GM12878 (cell line): ENCODE data around the gene ASB15. TPM values are rescaled to one million over a fixed set of nuclear protein-coding genes. Genes with fewer than 3 reads are reported as not detected.

Experiments
- ATAC-seq: fragments of 200-7000 bp; cut with Tn5 transposase; 3 replicates; pipeline ENCODE4 v1.9.1; 2020; ENCODE audit warnings: mild to moderate bottlenecking, moderate library complexity
- BruUV-seq: library from RNA; stranded (reverse); fragments of 400-500 nt; replicated peaks from 2 replicates; lab custom pipeline; 2021; lab: Mats Ljungman, UMichigan
- CTCF ChIA-PET: fragments of 300-600 bp; sonication (Branson Sonifier 250); formaldehyde crosslinking; extraction: SDS; loops from one replicate; lab custom pipeline; 2021; ENCODE audit warnings: inconsistent platforms; lab: Yijun Ruan, JAX
- POLR2A ChIA-PET: fragments of 350-600 bp; formaldehyde crosslinking; extraction: SDS; loops from one replicate; lab custom pipeline; 2021; ENCODE audit warnings: inconsistent platforms; lab: Charles Lee
- RAD21 ChIA-PET: fragments of 300-600 bp; sonication (Branson Sonifier 250); formaldehyde crosslinking; loops from one replicate; lab custom pipeline; 2023; ENCODE audit warnings: antibody characterized with exemption; ENCODE audit not compliant: unreplicated experiment; lab: Charles Lee
- SMC1A ChIA-PET: fragments of 300-600 bp; sonication (Branson Sonifier 250); formaldehyde crosslinking; loops from one replicate; lab custom pipeline; 2023; ENCODE audit not compliant: unreplicated experiment, uncharacterized antibody; lab: Charles Lee
- DNase-seq: peaks from one replicate; pipeline ENCODE4 v3.0.0-alpha.2; 2011; ENCODE audit warnings: low read depth, low spot score
- FAIRE-seq: peaks from 3 replicates; lab custom pipeline; 2011; peaks lifted over from hg19 to GRCh38; lab: Jason Lieb, UNC
- H2AFZ ChIP-seq: 2 replicates; pipeline ENCODE4 v1.6.0; 2011; ENCODE audit warnings: low read depth, low read length, control low read depth; ENCODE audit not compliant: control insufficient read depth
- H3K27ac ChIP-seq: 2 replicates; pipeline ENCODE4 v1.5.1; 2011; ENCODE audit warnings: control low read depth; ENCODE audit not compliant: control insufficient read depth, insufficient read depth
- H3K27me3 ChIP-seq, 2 experiments: replicated peaks in 1 of 2; 2 replicates each; pipeline versions ENCODE4 v1.6.0 to v1.6.1; 2011; ENCODE audit warnings: low read length in 1 of 2; ENCODE audit not compliant: control insufficient read depth in 2 of 2, insufficient read depth in 2 of 2
- H3K36me3 ChIP-seq, 2 experiments: 2 replicates each; pipeline ENCODE4 v1.5.1; 2011; ENCODE audit warnings: low read length in 1 of 2; ENCODE audit not compliant: control insufficient read depth in 2 of 2, insufficient read depth in 2 of 2
- H3K4me1 ChIP-seq: 2 replicates; pipeline ENCODE4 v1.6.1; 2011; ENCODE audit warnings: mild to moderate bottlenecking, low read length, moderate library complexity, mixed read lengths; ENCODE audit not compliant: control insufficient read depth, insufficient read depth
- H3K4me2 ChIP-seq: 2 replicates; pipeline ENCODE4 v1.6.0; 2011; ENCODE audit warnings: control low read depth; ENCODE audit not compliant: control insufficient read depth, insufficient read depth
- H3K4me3 ChIP-seq: fragments of 200-600 bp; sonication (generic); 2 replicates; pipeline ENCODE4 v1.5.1; 2016
- H3K79me2 ChIP-seq: 2 replicates; pipeline ENCODE4 v1.6.0; 2011; ENCODE audit warnings: low read length; ENCODE audit not compliant: control insufficient read depth, insufficient read depth
- H3K9ac ChIP-seq: 2 replicates; pipeline ENCODE4 v1.8.0; 2011; ENCODE audit warnings: low read length, control low read depth, mixed read lengths; ENCODE audit not compliant: control insufficient read depth, insufficient read depth
- H3K9me3 ChIP-seq: replicated peaks from 3 replicates; pipeline ENCODE4 v1.5.1; 2011; ENCODE audit warnings: mild to moderate bottlenecking, low read length; ENCODE audit not compliant: control insufficient read depth, insufficient read depth
- H4K20me1 ChIP-seq: 2 replicates; pipeline ENCODE4 v1.6.0; 2011; ENCODE audit not compliant: control insufficient read depth, insufficient read depth
- ATF7 ChIP-seq: fragments of 450-650 bp; IDR thresholded peaks from 2 replicates; pipeline ENCODE4 v1.6.1; 2016; ENCODE audit warnings: low read depth, mild to moderate bottlenecking
- FOXM1 ChIP-seq: IDR thresholded peaks from 2 replicates; pipeline ENCODE4 v1.6.1; 2012; ENCODE audit warnings: low read depth, mild to moderate bottlenecking, inconsistent platforms, low read length, moderate library complexity
- KAT2A ChIP-seq: conservative IDR thresholded peaks from 2 replicates; pipeline ENCODE4 v1.6.1; 2011; ENCODE audit warnings: low read depth, low read length; ENCODE audit not compliant: control insufficient read depth
- LARP7 ChIP-seq: fragments of 450-650 bp; IDR thresholded peaks from 2 replicates; pipeline ENCODE4 v1.6.1; 2017; ENCODE audit warnings: mild to moderate bottlenecking
- MYC ChIP-seq: IDR thresholded peaks from 2 replicates; pipeline ENCODE4 v1.6.1; 2011; ENCODE audit warnings: mild to moderate bottlenecking, low read length, moderate library complexity, inconsistent platforms; ENCODE audit not compliant: insufficient read depth, insufficient replicate concordance, insufficient read length, severe bottlenecking
- NR2C1 ChIP-seq: fragments of 450-650 bp; IDR thresholded peaks from 2 replicates; pipeline ENCODE4 v1.6.1; 2017; ENCODE audit warnings: antibody characterized with exemption, mild to moderate bottlenecking, moderate library complexity
- POLR2AphosphoS2 ChIP-seq: IDR thresholded peaks from 2 replicates; pipeline ENCODE4 v1.6.1; 2011; ENCODE audit warnings: low read depth, mild to moderate bottlenecking, low read length, improper control_type of control experiment, moderate library complexity
- RBBP5 ChIP-seq: fragments of 200-600 bp; sonication (generic); conservative IDR thresholded peaks from 2 replicates; pipeline ENCODE4 v1.6.1; 2016
- SUPT20H ChIP-seq: IDR thresholded peaks from 2 replicates; pipeline ENCODE4 v1.6.1; 2011; ENCODE audit warnings: low read depth, mild to moderate bottlenecking, low read length, moderate library complexity, borderline replicate concordance; ENCODE audit not compliant: control insufficient read depth
- YBX1 ChIP-seq: fragments of 450-650 bp; IDR thresholded peaks from 2 replicates; pipeline ENCODE4 v1.6.1; 2016; ENCODE audit warnings: antibody characterized with exemption
- WGBS: methylation state at CpG from one replicate; pipeline ENCODE4 v1.1.6; 2016; ENCODE audit warnings: low lambda C conversion rate; ENCODE audit not compliant: insufficient replicate concordance, insufficient coverage; ENCODE audit errors: missing lambda C conversion rate; 5-methylcytosine and 5-hydroxymethylcytosine counted together
- in situ Hi-C: fragments of 300-500 bp; cut with MboI; formaldehyde crosslinking; loops from 9 replicates; pipeline ENCODE4 v1.14.3; 2018; ENCODE audit warnings: mixed read lengths
- intact Hi-C: fragments of 100-400 bp; cut with micrococcal nuclease; formaldehyde crosslinking; loops from one replicate; pipeline ENCODE4 v1.14.2; 2022; ENCODE audit not compliant: unreplicated experiment
- polyA plus RNA-seq, 11 experiments: library from polyadenylated mRNA; depleted of rRNA in 4 of 11; unstranded in 6 of 11; stranded (reverse) in 5 of 11; fragments of >200 nt; fragmentation: Nextera tagmentation in 4 of 11; fragmentation: Illumina TruSeq in 1 of 11; extraction: Ambion mirVana in 4 of 11; extraction: Trizol in 1 of 11; gene quantifications; 1 replicate in 1 of 11; 2 replicates in 10 of 11; pipeline versions ENCODE4 v1.2.1 to v1.2.3, GENCODE V29; 2011 to 2016; ENCODE audit warnings: inconsistent platforms in 2 of 11, missing spikeins in 2 of 11, low read depth in 1 of 11
- total RNA-seq, 4 experiments: library from RNA; depleted of rRNA in 3 of 4; stranded (reverse); fragments of >200 nt in 3 of 4; fragmentation: Illumina TruSeq in 1 of 4; extraction: Trizol in 1 of 4; gene quantifications; 2 replicates each; pipeline versions ENCODE4 v1.2.1 to v1.2.3, GENCODE V29; 2013 to 2021
- TF ChIP-seq, protein P1 (sequence below): fragments of 450-650 bp; IDR thresholded peaks from 2 replicates; pipeline ENCODE4 v1.6.1; 2017; ENCODE audit warnings: borderline replicate concordance

The ASB15 gene
- total and polyA plus RNA-seq, 10 of the 15 experiments (the other 5 are each of a cell fraction or from before 2014, with no cell fraction given), result not detected

- Histone ChIP-seq H2AFZ (no peak overlapping the region), H3K4me3 (no peak overlapping the region), H3K9ac (no peak overlapping the region), H3K27ac (no peak overlapping the region), H3K4me1 (no peaks in the 10 kb centered on the region), H3K9me3 (no peaks in the 10 kb centered on the region), H3K27me3 (no peaks in the 10 kb centered on the region), H3K36me3 (no peaks in the 10 kb centered on the region), H4K20me1 (no peaks in the 10 kb centered on the region), H3K4me2 (no peak overlapping the region), H3K79me2 (no peaks in the 10 kb centered on the region)
- no peak for TF ChIP-seq POLR2AphosphoS2
- TF ChIP-seq LARP7, result no peak
- no peak for TF ChIP-seq NR2C1
- no peak for TF ChIP-seq MYC
- no peak for TF ChIP-seq FOXM1
- TF ChIP-seq, protein P1, sequence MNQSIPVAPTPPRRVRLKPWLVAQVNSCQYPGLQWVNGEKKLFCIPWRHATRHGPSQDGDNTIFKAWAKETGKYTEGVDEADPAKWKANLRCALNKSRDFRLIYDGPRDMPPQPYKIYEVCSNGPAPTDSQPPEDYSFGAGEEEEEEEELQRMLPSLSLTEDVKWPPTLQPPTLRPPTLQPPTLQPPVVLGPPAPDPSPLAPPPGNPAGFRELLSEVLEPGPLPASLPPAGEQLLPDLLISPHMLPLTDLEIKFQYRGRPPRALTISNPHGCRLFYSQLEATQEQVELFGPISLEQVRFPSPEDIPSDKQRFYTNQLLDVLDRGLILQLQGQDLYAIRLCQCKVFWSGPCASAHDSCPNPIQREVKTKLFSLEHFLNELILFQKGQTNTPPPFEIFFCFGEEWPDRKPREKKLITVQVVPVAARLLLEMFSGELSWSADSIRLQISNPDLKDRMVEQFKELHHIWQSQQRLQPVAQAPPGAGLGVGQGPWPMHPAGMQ, result no peak
- no peak for TF ChIP-seq KAT2A
- TF ChIP-seq ATF7, result no peak
- TF ChIP-seq SUPT20H, result no peak
- no peak for TF ChIP-seq YBX1
- no peak for TF ChIP-seq RBBP5
- in situ Hi-C loops, result no loop called here
- ChIA-PET SMC1A (interaction anchor here (1.0 kb wide), 1 partner anchor 8 kb away, joined by 3 read pairs; no protein-coding TSS in a partner anchor), CTCF (interaction anchor here (0.6 to 1.3 kb wide), 3 partner anchors 50 to 305 kb away, joined by 3 read pairs; no protein-coding TSS in a partner anchor), POLR2A (no interaction called here), RAD21 (no interaction called here)
- DNase-seq (no peak), ATAC-seq (no peak), FAIRE-seq (no peak)
- 94% methylated on average over 2 of the region's 2 CpGs for WGBS
- BruUV-seq, result no TSS peak
- intact Hi-C loops, result no loop called here
These were observed 73.0 kb downstream of the ASB15 start for GRCh38 chr7:123674399-123675180.
